Measurements from ENCODE around the gene INHBA.

INHBA gene

DNA sequence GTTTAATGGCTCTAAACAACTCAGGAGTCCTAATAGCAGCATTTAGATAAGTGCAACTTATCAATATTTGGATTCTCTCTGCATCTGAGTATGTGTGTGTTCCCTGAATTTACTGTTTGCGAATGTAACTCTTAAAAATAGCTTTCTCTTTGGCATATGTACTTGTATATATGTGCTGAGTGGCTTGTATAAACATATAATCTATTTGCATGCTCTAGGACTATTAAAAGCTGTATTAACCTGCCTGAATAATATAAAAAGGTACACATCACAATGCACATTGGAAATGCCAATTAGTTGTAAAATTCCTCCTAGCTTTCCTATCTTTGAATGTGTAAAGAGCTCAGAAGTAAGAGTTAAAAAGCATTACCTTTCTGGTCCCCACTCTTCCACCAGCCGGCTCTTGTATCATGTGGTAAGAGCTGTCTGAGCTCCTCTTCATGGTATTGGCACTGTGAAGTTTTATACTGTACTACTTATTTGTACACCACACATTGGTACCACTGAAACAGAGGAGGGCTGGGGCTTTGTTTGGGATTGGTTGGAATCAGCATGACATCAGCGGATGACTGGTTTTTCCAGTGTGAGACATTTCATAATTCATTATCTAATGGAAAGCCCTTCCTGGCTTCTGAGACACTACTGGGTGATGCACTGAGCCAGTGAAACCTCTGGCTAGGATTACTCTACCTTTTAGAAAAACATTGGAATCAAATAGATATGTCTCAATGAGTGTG lies at the start of gene INHBA:
Gene INHBA, minus strand, starts transcription at position 456 of the 737 bp plus-strand sequence. CDS start 2,716 bp downstream, outside the sequence.
- in situ Hi-C loops (cut with HindIII; ENCODE audit: low sequenced_read_pairs) = loop anchor here (25.0 kb wide), 1 partner anchor 666 kb away; no protein-coding TSS in a partner anchor

DNA sequence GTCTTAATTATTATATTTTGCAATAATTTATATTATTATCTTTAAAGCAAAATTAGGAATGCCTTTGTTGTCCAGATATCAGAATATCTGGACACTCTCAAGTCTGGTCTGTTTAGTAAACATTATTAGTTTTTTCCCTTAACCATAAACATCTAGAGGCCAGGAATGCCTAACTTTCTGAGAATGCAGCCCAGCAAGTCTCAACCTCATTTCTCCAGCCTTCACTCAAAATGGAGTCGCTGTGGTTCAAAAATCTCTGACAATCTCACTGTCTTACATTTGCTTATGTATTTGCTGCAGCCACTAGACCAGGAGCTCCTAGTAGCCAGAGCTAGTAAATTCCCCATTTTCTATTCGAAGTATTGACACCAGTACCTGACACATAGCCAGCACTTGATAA lies 49.7 kb upstream of the INHBA start:
- in situ Hi-C loops (cut with HindIII; ENCODE audit: low sequenced_read_pairs) = no loop called here

GRCh38 chr7:41750661-41751540 lies 48.0 kb upstream of the INHBA start:
- in situ Hi-C loops (cut with HindIII; ENCODE audit: low sequenced_read_pairs) = no loop called here

GRCh38 chr7:41747961-41748360 lies 45.1 kb upstream of the INHBA start:
- in situ Hi-C loops (cut with HindIII; ENCODE audit: low sequenced_read_pairs) = loop anchor here (5.0 kb wide), 1 partner anchor 79 kb away; no protein-coding TSS in a partner anchor

DNA sequence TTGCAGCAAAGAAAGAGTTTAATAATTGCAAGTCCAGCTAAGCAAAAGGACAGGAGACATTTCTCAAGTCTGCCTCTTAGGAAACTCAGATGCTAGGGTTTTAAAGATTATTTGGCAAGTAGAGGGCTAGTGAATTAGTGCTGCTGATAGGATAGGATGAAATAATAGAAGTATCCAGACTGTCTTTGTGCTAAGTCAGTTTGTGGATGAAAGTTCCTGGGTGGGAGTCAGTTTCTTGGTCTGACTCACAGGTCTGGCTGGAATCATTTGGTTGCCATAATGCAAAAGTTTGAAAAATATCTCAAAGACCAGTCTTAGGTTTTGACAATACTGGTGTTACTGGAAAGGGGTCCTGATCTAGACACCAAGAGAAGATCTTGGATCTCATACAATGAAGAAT lies 42.6 kb upstream of the INHBA start:
- in situ Hi-C loops (cut with HindIII; ENCODE audit: low sequenced_read_pairs) = loop anchor here (5.0 kb wide), 1 partner anchor 82 kb away; no protein-coding TSS in a partner anchor

DNA sequence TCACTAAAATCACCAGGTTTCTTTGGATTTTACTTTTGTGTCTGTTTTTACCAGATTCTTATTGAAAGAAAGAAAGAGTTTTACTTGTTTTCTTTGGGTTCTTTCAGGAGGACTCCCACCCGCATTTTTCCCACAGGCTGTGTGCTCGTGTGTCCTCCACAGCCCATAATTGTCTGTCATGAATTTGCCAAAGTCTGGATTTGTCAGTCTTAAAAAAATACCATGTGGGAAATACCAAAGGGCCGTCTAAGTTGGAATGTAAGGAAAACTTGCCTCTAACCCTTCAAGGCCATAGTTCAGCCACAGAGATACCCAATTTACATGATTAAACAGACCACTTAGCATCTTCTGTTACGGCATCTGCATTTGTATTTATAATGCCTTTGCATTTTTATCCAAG lies 41.3 kb upstream of the INHBA start:
- in situ Hi-C loops (cut with HindIII; ENCODE audit: low sequenced_read_pairs) = no loop called here

- in situ Hi-C loops (cut with HindIII; ENCODE audit: low sequenced_read_pairs) = no loop called here
Observed at GRCh38 chr7:41742401-41743020, 39.6 kb upstream of the INHBA start.

GRCh38 chr7:41738806-41739205 lies 35.9 kb upstream of the INHBA start:
- in situ Hi-C loops (cut with HindIII; ENCODE audit: low sequenced_read_pairs) = no loop called here

- in situ Hi-C loops (cut with HindIII; ENCODE audit: low sequenced_read_pairs) = no loop called here
Observed at GRCh38 chr7:41738336-41738735, 35.4 kb upstream of the INHBA start.

DNA sequence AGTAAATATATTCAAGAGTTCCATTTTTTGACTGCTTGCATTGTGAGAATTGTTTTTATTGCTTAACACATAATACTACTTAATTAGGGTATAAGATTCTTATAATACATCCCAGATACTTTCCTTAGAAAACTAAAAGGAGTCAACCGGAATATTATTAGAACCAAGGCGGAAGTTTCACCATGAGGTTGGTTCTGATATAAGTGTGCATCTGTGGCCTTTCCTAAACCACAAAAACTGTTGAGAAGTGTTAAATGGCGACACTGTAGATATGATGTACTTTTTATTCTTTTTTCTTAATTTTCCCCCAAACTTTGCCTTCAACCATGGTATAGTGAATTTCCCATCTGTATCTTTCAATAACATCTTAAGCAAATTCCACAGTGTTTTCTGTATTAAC lies 32.3 kb upstream of the INHBA start:
- in situ Hi-C loops (cut with HindIII; ENCODE audit: low sequenced_read_pairs) = no loop called here

DNA sequence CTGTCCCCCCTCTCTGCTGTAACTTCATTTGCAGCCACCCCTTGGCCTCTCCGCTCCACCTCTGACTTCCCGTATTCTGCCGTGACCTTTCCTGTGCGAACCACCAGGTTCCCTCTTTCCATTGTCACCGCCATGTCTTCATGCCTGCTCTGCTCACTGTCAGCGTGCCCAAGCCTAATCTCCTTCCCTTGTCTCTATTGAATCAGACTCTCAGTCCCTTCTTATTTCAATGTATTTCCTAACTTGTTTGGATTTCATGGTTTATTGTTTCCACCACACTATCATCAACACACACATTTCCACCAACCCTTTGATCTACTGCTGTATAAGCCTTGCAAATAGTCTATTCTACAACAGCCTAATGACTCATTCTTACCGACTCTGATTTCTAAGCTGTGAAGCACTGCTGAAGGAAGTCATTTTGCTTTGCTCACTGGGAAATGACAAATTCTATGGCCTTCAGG lies 30.0 kb upstream of the INHBA start:
- in situ Hi-C loops (cut with HindIII; ENCODE audit: low sequenced_read_pairs) = no loop called here

GRCh38 chr7:41732436-41732785 lies 29.5 kb upstream of the INHBA start:
- in situ Hi-C loops (cut with HindIII; ENCODE audit: low sequenced_read_pairs) = no loop called here

DNA sequence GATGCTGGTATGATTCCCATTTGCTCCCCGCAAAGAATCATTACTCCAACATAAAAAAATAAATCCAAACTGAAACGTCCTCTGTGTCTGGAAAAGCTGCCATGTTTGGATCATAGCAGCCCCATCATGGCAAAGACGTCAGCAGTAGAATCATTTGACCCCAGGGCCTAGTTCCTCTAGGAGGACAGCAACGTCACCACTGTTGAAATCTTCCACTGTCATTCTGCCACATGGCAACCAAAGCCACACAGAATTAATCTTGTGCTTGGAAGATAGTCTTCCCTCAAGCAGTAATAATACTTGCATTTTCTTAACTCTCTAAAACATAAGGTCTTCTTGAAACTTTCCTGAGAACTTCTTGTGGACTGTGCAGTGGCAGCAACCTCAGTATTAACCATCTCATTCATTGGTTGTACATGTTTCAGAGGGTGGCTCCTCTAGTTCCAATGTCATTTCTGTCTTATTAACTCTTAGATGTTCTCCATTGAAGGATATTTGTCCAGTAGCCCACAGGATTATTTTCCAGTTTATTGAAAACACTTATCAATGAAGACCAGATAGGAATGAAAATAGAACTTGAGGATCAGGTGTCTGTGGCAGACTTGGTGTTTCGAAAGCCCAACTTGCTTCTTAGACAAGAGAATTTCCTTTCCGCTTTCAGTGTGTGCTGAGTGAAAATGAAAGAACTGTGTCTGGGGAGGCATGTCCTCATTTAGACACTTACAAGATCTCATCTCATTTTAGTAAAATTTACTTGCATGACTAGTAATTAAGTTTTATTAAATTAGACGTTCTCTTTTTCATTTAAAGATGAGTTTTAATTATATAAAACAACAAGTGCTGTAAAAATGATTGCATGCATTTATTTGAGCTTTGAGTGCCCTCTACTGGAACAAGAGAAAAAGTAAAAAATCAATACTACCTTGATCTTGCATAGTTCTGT lies 28.9 kb upstream of the INHBA start:
- in situ Hi-C loops (cut with HindIII; ENCODE audit: low sequenced_read_pairs) = no loop called here

- in situ Hi-C loops (cut with HindIII; ENCODE audit: low sequenced_read_pairs) = no loop called here
Observed at GRCh38 chr7:41730668-41731067, 27.8 kb upstream of the INHBA start.

- in situ Hi-C loops (cut with HindIII; ENCODE audit: low sequenced_read_pairs) = no loop called here
Observed at GRCh38 chr7:41730161-41730560, 27.3 kb upstream of the INHBA start.

DNA sequence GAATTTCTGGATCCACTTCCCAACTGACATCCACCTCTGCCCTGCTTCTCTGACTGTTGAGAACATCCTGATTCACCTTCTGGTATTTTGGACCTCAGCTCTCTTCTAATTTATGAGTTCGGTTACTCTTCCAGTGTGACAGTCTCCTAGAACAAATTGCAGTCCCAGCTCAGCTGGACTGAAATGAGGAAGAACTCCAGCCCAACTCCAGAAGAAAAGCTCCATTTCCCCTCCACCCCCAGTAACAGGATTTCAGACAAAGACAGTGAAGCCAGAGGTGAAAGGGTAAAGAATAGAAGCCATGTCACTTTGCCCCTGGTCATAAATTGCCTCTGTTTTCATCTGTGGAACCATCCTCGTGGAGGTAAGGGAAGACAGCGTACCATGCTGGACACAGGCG lies 26.2 kb upstream of the INHBA start:
- in situ Hi-C loops (cut with HindIII; ENCODE audit: low sequenced_read_pairs) = no loop called here

DNA sequence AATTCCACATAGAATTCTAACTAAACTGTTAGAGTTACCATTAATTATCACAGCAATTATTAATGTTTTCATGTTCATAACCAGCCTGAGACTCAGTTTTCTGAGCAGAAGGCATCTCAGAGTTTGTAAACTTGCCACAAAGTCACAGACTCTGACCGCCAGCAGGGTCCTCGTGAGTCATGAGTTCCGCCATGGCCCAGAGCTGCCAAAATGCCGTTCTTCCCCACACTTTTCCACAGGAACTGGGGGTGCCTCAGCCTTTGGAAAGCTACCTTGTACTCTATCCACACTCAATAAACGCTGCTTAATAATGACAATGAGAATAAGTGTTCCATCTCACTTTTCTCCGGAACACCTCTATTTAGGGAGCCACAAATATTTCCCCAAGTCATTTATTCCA lies 22.1 kb upstream of the INHBA start:
- in situ Hi-C loops (cut with HindIII; ENCODE audit: low sequenced_read_pairs) = no loop called here

GRCh38 chr7:41720886-41721285 lies 18.0 kb upstream of the INHBA start:
- in situ Hi-C loops (cut with HindIII; ENCODE audit: low sequenced_read_pairs) = loop anchor here (25.0 kb wide), 1 partner anchor 684 kb away; no protein-coding TSS in a partner anchor

- in situ Hi-C loops (cut with HindIII; ENCODE audit: low sequenced_read_pairs) = loop anchor here (25.0 kb wide), 1 partner anchor 683 kb away; no protein-coding TSS in a partner anchor
Observed at GRCh38 chr7:41720046-41720445, 17.2 kb upstream of the INHBA start.

DNA sequence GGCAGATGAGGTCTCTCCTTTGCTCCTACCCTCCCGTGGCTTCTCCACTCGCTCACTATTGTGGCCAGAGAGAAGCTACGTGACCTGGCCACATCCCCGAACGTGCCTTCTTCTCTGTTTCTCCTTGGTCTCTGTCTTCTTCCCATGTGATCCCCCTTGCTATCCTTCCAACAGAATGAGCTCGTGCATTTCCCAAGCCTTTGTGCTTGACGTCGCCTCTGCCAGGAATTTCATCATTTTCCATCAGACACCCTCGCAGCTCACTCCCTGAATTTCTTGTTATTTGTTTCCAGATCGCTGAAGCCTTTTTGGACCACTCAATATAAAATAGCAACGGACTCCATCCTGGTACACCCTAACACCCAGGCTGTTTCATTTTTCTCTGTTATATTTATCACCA lies 13.8 kb upstream of the INHBA start:
- in situ Hi-C loops (cut with HindIII; ENCODE audit: low sequenced_read_pairs) = loop anchor here (25.0 kb wide), 1 partner anchor 679 kb away; no protein-coding TSS in a partner anchor
